GM18507 (cell line): ENCODE data around the gene USP11.

Experiments used
- DNase-seq: peaks from one replicate; pipeline ENCODE4 v3.0.0; 2011; ENCODE audit warnings: low read depth; ENCODE audit not compliant: insufficient read length; ENCODE audit errors: extremely low spot score
- FAIRE-seq: peaks from 2 replicates; lab custom pipeline; 2011; peaks lifted over from hg19 to GRCh38; lab: Jason Lieb, UNC

Gene USP11

GRCh38 chrX:47285836-47286320 is 53.1 kb downstream of the USP11 start:
- DNase-seq, result no peak
- no peak for FAIRE-seq

GRCh38 chrX:47293106-47293505 is 60.3 kb downstream of the USP11 start:
- FAIRE-seq, result no peak

GRCh38 chrX:47296766-47297365 is 64.1 kb downstream of the USP11 start:
- DNase-seq, result no peak
- FAIRE-seq, result no peak

More at GRCh38 chrX:47293106-47293505, 60.3 kb downstream of the USP11 start:
- DNase-seq, result no peak

- DNase-seq, result no peak
- FAIRE-seq, result no peak
Observed at GRCh38 chrX:47297874-47298273, 65.1 kb downstream of the USP11 start.
